ENCODE measurements around the gene YJEFN3. TPM values are rescaled to one million over a fixed set of nuclear protein-coding genes. Genes with fewer than 3 reads are reported as not detected.

YJEFN3 gene
- total RNA-seq, 1 experiment from 2014 or later, result 11.1 TPM

DNA sequence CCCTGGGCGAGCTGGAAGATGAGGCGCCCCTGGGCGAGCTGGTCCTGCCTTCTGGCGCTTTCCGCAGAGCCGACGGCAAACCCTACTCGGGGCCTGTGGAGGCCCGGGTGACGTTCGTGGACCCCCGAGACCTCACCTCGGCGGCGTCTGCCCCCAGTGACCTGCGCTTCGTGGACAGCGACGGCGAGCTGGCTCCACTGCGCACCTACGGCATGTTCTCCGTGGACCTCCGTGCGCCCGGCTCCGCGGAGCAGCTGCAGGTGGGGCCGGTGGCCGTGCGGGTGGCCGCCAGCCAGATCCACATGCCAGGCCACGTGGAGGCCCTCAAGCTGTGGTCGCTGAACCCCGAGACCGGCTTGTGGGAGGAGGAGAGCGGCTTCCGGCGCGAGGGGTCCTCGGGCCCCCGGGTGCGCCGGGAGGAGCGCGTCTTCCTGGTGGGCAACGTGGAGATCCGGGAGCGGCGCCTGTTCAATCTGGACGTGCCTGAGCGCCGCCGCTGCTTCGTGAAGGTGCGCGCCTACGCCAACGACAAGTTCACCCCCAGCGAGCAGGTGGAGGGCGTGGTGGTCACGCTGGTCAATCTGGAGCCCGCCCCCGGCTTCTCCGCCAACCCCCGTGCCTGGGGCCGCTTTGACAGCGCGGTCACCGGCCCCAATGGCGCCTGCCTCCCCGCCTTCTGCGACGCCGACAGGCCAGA lies 15.7 kb downstream of the YJEFN3 start (continued):
- TF ChIP-seq, protein P1, sequence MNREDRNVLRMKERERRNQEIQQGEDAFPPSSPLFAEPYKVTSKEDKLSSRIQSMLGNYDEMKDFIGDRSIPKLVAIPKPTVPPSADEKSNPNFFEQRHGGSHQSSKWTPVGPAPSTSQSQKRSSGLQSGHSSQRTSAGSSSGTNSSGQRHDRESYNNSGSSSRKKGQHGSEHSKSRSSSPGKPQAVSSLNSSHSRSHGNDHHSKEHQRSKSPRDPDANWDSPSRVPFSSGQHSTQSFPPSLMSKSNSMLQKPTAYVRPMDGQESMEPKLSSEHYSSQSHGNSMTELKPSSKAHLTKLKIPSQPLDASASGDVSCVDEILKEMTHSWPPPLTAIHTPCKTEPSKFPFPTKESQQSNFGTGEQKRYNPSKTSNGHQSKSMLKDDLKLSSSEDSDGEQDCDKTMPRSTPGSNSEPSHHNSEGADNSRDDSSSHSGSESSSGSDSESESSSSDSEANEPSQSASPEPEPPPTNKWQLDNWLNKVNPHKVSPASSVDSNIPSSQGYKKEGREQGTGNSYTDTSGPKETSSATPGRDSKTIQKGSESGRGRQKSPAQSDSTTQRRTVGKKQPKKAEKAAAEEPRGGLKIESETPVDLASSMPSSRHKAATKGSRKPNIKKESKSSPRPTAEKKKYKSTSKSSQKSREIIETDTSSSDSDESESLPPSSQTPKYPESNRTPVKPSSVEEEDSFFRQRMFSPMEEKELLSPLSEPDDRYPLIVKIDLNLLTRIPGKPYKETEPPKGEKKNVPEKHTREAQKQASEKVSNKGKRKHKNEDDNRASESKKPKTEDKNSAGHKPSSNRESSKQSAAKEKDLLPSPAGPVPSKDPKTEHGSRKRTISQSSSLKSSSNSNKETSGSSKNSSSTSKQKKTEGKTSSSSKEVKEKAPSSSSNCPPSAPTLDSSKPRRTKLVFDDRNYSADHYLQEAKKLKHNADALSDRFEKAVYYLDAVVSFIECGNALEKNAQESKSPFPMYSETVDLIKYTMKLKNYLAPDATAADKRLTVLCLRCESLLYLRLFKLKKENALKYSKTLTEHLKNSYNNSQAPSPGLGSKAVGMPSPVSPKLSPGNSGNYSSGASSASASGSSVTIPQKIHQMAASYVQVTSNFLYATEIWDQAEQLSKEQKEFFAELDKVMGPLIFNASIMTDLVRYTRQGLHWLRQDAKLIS (CRISPR knock-in tag; IDR thresholded peaks at IDR 0.05; ENCODE audit: borderline replicate concordance), result no peak
- TF ChIP-seq, protein P2, sequence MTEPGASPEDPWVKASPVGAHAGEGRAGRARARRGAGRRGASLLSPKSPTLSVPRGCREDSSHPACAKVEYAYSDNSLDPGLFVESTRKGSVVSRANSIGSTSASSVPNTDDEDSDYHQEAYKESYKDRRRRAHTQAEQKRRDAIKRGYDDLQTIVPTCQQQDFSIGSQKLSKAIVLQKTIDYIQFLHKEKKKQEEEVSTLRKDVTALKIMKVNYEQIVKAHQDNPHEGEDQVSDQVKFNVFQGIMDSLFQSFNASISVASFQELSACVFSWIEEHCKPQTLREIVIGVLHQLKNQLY (CRISPR knock-in tag; IDR thresholded peaks at IDR 0.05), result no peak
- TF ChIP-seq OVOL2 (CRISPR knock-in tag; IDR thresholded peaks at IDR 0.05; ENCODE audit: borderline replicate concordance) (no peak), FOXP1 (CRISPR knock-in tag; IDR thresholded peaks at IDR 0.05; ENCODE audit: borderline replicate concordance) (no peak)

DNA sequence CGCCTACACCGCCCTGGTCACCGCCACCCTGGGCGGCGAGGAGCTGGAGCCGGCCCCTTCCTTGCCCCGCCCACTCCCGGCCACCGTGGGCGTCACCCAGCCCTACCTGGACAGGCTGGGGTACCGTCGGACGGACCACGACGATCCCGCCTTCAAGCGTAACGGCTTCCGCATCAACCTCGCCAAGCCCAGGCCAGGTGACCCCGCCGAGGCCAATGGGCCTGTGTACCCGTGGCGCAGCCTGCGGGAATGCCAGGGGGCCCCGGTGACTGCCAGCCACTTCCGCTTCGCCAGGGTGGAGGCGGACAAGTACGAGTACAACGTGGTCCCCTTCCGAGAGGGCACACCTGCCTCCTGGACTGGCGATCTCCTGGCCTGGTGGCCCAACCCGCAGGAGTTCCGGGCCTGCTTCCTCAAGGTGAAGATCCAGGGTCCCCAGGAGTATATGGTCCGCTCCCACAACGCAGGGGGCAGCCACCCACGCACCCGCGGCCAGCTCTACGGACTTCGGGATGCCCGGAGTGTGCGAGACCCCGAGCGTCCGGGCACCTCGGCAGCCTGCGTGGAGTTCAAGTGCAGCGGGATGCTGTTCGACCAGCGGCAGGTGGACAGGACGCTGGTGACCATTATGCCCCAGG lies 16.4 kb downstream of the YJEFN3 start:
- no peak overlapping the region for H3K4me3 Mint-ChIP-seq

More for the DNA sequence above, 16.4 kb downstream of the YJEFN3 start:
- Mint-ChIP-seq H3K9me3 (no peaks in the 10 kb centered on the region), H3K36me3 (no peaks in the 10 kb centered on the region), H3K27me3 (ENCODE audit: low read depth) (peaks cover 5% of the 10 kb centered on the region), H3K27ac (no peak overlapping the region), H3K4me1 (no peaks in the 10 kb centered on the region; the same call in 1 of the 2 replicates)
- ChIA-PET POLR2A (no interaction called here), CTCF (interaction anchor here (3.2 kb wide), 1 partner anchor 9 kb away, joined by 23 read pairs; no protein-coding TSS in a partner anchor)
- TF ChIP-seq ZNF232 (CRISPR knock-in tag; IDR thresholded peaks at IDR 0.05), result no peak
- no peak for TF ChIP-seq GABPB1 (CRISPR knock-in tag; IDR thresholded peaks at IDR 0.05)
- TF ChIP-seq ZNF396 (CRISPR knock-in tag; IDR thresholded peaks at IDR 0.05; ENCODE audit: borderline replicate concordance), result no peak
- no peak for TF ChIP-seq TP53 (CRISPR knock-in tag; IDR thresholded peaks at IDR 0.05)
- no peak for TF ChIP-seq ZNF263 (CRISPR knock-in tag; IDR thresholded peaks at IDR 0.05; ENCODE audit: low read depth)
- TF ChIP-seq GRHL2 (CRISPR knock-in tag; IDR thresholded peaks at IDR 0.05; ENCODE audit: insufficient replicate concordance, severe bottlenecking), result no peak
- TF ChIP-seq FOXK1 (CRISPR knock-in tag; IDR thresholded peaks at IDR 0.05), result no peak
- TF ChIP-seq NFE2L1 (CRISPR knock-in tag; IDR thresholded peaks at IDR 0.05), result no peak
- TF ChIP-seq, protein P3, sequence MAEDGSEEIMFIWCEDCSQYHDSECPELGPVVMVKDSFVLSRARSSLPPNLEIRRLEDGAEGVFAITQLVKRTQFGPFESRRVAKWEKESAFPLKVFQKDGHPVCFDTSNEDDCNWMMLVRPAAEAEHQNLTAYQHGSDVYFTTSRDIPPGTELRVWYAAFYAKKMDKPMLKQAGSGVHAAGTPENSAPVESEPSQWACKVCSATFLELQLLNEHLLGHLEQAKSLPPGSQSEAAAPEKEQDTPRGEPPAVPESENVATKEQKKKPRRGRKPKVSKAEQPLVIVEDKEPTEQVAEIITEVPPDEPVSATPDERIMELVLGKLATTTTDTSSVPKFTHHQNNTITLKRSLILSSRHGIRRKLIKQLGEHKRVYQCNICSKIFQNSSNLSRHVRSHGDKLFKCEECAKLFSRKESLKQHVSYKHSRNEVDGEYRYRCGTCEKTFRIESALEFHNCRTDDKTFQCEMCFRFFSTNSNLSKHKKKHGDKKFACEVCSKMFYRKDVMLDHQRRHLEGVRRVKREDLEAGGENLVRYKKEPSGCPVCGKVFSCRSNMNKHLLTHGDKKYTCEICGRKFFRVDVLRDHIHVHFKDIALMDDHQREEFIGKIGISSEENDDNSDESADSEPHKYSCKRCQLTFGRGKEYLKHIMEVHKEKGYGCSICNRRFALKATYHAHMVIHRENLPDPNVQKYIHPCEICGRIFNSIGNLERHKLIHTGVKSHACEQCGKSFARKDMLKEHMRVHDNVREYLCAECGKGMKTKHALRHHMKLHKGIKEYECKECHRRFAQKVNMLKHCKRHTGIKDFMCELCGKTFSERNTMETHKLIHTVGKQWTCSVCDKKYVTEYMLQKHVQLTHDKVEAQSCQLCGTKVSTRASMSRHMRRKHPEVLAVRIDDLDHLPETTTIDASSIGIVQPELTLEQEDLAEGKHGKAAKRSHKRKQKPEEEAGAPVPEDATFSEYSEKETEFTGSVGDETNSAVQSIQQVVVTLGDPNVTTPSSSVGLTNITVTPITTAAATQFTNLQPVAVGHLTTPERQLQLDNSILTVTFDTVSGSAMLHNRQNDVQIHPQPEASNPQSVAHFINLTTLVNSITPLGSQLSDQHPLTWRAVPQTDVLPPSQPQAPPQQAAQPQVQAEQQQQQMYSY (CRISPR knock-in tag; IDR thresholded peaks at IDR 0.05), result no peak
- TF ChIP-seq, protein P4, sequence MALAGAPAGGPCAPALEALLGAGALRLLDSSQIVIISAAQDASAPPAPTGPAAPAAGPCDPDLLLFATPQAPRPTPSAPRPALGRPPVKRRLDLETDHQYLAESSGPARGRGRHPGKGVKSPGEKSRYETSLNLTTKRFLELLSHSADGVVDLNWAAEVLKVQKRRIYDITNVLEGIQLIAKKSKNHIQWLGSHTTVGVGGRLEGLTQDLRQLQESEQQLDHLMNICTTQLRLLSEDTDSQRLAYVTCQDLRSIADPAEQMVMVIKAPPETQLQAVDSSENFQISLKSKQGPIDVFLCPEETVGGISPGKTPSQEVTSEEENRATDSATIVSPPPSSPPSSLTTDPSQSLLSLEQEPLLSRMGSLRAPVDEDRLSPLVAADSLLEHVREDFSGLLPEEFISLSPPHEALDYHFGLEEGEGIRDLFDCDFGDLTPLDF (CRISPR knock-in tag; IDR thresholded peaks at IDR 0.05), result no peak
- TF ChIP-seq, protein P5, sequence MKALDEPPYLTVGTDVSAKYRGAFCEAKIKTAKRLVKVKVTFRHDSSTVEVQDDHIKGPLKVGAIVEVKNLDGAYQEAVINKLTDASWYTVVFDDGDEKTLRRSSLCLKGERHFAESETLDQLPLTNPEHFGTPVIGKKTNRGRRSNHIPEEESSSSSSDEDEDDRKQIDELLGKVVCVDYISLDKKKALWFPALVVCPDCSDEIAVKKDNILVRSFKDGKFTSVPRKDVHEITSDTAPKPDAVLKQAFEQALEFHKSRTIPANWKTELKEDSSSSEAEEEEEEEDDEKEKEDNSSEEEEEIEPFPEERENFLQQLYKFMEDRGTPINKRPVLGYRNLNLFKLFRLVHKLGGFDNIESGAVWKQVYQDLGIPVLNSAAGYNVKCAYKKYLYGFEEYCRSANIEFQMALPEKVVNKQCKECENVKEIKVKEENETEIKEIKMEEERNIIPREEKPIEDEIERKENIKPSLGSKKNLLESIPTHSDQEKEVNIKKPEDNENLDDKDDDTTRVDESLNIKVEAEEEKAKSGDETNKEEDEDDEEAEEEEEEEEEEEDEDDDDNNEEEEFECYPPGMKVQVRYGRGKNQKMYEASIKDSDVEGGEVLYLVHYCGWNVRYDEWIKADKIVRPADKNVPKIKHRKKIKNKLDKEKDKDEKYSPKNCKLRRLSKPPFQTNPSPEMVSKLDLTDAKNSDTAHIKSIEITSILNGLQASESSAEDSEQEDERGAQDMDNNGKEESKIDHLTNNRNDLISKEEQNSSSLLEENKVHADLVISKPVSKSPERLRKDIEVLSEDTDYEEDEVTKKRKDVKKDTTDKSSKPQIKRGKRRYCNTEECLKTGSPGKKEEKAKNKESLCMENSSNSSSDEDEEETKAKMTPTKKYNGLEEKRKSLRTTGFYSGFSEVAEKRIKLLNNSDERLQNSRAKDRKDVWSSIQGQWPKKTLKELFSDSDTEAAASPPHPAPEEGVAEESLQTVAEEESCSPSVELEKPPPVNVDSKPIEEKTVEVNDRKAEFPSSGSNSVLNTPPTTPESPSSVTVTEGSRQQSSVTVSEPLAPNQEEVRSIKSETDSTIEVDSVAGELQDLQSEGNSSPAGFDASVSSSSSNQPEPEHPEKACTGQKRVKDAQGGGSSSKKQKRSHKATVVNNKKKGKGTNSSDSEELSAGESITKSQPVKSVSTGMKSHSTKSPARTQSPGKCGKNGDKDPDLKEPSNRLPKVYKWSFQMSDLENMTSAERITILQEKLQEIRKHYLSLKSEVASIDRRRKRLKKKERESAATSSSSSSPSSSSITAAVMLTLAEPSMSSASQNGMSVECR (CRISPR knock-in tag; IDR thresholded peaks at IDR 0.05; ENCODE audit: borderline replicate concordance), result no peak
- DNase-seq (ENCODE audit: low spot score) (no peak), ATAC-seq (no peak)
